HTERT RPE-1 (cell line): ENCODE results near the gene TMEM59.
"Not testable (repeated sequence)": the region's sequence is repeated elsewhere in the genome, so short reads cannot be mapped to it uniquely, and the experiment has no call there.

ENCODE experiments used
- in situ Hi-C: fragments of 300-500 bp; cut with MboI; formaldehyde crosslinking; loops from 4 replicates; pipeline ENCODE4 v1.14.3; 2020; ENCODE audit warnings: low sequenced_read_pairs

TMEM59 gene

DNA sequence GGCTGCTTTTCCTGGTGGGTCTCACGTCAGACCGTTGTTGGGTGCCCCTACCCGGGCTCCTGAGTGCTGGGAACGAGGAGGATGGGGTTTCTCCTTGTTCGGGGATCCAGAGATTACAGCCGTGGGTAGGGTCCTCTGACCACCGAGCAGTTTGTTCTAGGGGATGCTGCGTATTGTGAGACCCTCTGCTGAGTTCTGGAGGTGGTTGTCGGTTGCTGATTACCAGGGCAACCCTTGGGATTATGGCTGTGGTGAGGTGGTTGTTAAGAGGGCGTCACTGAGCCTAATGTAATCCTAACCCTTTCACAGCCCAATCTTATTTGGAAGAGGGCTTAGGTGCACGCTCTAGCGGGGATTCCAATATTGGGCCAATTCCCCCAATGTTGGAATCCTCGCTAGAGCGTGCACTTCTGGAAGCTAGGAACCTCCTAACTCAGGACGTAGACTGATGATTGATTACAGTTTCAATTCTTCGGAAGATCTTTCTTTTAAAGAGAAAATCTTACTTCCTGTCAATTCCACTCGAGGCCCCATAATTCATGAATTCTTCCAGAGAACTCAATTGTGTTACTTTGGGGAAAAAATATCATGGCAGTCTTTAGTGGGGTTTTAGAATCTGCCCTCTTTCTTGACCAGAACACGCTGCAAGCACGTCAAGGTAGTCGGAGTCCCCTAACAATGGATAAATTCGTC lies 887 bp upstream of the TMEM59 start:
- in situ Hi-C loops, result no loop called here

GRCh38 chr1:54052431-54052933 lies 522 bp downstream of the TMEM59 start:
- in situ Hi-C loops, result no loop called here

DNA sequence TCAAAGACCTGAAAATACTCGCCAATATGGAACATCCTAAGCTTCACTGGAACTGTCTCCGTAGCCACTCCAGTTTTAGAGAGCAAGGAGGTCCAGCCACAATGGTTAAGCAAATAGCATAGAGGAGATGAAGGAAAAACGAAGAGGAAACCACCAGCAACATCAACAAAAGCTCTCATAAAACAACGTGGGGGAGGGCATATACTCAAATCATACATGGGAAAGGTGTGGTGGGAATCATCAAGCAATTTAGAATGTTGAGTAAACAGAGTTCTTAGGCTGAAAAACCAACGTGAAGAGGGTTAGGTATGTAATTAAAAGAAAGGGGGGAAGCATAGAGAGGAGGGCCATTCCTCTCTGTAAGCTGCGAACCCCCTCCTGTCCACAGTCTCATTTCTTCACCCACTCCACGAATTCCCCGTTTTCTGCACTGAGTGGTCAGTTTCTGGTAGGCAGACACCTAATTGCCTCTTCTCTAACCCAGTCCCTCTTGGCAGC lies 1.0 kb downstream of the TMEM59 start:
- in situ Hi-C loops, result no loop called here

GRCh38 chr1:54050435-54050834 lies 2.6 kb downstream of the TMEM59 start:
- in situ Hi-C loops, result not testable (repeated sequence)

- in situ Hi-C loops, result no loop called here
Measured at GRCh38 chr1:54047384-54048305, 5.4 kb downstream of the TMEM59 start.

DNA sequence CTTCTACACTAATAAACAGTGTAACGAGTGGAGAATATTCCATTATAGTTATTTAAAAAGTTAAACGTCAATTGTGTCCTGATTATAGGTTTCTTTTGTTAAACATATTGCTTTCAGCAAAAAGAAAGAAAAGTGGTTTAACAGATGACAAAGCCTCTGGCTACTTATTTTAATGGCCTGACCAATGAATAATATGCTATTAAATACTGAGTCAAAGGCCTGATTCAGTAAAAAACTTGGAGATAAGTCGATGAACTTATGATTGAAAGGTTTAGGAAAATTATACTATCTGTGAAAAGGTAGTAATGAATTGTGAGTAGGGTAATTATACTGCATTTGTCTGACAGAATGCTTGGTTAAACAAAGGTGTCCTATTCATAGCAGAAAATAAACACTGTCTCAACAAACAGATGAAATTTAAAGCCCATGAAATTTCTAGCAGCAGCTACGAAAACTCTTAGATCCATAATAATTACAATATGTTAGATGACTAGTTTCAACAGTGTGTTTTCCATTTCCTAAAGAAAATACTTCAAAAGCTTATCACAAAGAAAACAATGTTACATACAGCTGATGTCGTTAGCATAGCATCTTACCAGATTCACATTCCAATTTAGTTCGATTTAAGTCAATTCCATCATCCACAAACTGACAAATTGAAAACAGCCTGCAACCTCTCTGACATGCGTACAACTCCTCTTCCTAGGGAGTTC lies 6.2 kb downstream of the TMEM59 start:
- in situ Hi-C loops, result no loop called here

- in situ Hi-C loops, result no loop called here
Measured at GRCh38 chr1:54045496-54045895, 7.5 kb downstream of the TMEM59 start.

GRCh38 chr1:54041806-54042205 lies 11.2 kb downstream of the TMEM59 start:
- in situ Hi-C loops, result no loop called here

- in situ Hi-C loops, result no loop called here
Measured at GRCh38 chr1:54037476-54037875, 15.5 kb downstream of the TMEM59 start.

DNA sequence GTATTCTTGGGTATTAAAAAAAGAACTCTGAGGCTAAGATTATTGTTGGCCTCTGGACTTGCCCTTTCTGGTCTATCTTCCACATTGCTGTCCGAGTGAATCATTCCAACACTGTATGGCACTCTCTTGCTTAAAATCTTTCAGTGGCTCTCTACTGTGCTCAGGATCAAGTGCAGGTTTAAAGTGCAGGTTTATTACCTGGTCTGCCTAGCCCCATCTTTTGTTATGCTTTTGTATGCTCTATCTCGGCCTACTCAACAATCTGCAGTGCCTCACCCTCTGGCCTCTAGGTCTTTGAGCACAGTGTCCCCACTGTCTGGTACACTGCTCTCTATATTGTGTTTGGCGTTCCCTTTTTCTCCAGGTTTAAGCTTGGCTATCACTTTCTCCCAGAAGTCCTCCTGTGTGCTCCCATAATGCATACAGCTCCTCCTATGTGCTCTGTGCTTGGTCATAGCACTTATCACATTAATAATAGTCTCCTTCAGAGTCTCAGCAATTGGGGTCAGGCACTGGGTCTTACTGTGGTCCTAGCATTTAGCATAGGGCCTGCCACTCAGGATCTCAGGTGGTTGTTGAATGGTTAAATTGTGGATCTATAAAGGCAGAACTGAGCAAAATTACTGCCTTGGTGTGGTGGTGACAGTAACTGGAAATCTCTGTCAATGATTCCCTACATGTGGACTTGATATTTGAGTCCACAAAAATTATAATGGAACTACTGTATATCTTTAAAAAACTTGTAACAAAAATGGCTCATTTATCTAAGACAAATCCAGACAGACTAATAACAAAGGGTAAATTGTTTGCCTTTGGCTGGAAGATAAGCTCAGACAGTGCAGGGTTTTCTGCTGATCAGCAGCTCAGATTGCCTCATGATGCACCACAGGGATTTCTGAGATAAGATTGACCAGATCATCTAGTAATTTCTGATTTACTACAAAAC lies 24.4 kb downstream of the TMEM59 start:
- in situ Hi-C loops, result no loop called here

GRCh38 chr1:54027848-54028247 lies 25.2 kb downstream of the TMEM59 start:
- in situ Hi-C loops, result no loop called here

- in situ Hi-C loops, result not testable (repeated sequence)
Measured at GRCh38 chr1:54024811-54025210, 28.2 kb downstream of the TMEM59 start.

- in situ Hi-C loops, result no loop called here
Measured at GRCh38 chr1:54024358-54024757, 28.6 kb downstream of the TMEM59 start.

DNA sequence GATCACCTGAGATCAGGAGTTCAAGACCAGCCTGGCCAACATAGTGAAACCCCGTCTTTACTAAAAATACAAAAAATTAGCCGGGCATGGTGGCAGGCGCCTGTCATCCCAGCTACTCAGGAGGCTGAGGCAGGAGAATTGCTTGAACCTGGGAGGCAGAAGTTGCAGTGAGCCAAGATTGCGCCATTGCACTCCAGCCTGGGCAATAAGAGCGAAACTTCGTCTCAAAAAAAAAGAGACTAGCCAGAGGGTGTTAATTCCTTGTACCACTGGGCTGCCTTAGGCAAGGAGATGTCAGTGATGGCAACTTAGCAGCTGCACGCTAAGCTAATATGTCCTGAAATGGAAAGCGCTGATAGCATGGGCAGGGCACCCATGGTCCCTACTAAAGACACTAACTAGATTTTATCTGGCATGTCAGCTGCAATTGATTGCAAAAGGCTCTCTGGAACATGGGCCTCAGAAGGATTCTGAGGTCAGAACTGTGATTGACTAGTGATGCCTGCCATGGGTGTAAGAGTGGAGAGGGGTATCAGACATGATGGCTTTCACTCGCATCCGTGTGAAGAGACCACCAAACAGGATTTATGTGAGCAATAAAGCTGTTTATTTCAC lies 33.3 kb downstream of the TMEM59 start:
- in situ Hi-C loops, result not testable (repeated sequence)

- in situ Hi-C loops, result no loop called here
Measured at GRCh38 chr1:54018635-54019034, 34.4 kb downstream of the TMEM59 start.

DNA sequence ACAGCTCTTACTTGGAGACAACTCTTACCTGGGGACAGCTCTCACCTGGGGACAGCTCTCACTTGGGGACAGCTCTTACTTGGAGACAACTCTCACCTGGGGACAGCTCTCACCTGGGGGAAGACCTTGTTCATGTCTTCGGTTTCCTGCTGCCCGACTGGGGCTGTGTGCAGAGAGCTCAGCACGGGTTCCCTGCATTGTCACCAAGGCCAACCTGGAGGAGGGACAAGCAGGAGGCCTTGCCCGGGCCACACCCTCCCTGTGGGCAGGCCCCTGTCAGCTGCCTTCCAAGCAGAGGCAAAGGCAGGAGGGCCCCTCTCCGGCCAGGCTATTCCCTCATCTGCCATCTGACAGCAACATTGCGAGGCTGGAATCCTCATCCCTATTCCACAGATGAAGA lies 35.0 kb downstream of the TMEM59 start, which contains the start of gene LDLRAD1:
Gene LDLRAD1 (minus strand): TSS at position 208 of the 400 bp plus-strand sequence. CDS start 74 bp downstream, at position 134.
- in situ Hi-C loops, result no loop called here

DNA sequence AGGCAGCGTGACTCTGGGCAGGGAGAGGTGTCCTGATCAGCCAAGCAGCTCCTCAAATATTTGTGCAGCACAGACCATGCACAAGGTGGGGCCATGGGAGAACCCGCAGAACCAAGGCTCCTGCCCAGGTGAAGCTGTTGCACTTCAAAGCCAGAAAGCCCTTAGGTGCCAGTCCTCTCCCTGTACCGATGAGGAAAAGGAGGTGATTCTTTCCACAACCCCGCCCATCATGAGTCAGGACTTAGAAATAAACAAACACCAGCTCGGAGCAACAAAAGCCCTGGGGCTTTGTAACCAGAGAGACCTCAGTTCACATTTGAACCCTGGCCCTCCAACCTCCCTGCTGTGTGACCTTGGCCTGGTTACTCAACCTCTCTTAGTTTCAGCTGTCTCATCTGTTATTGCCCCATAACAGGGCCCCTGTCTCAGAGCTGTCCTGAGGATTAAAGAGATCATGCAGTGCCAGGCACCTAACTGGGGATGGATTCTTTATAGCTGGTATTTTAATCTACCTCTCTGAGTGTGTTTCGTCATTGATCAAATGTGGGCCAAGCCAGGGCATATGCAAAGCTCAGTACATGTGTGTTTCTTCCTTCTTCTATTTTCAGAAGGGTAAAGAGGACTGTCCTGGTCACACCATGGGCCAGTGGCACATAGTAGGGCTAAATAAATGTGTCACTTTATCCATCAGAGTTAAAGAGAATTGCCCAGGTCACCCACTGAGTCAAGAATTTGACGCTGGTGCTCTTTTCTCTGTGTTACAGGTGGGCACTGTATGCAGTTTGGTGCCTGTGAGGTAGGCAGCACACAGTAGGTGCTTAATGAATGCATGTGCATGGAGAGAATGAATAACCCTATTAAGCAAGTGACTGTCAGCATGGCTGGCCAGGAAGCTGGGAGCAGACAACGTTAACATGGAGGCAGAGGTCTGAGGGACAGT lies 36.4 kb downstream of the TMEM59 start:
- in situ Hi-C loops, result no loop called here

- in situ Hi-C loops, result no loop called here
Measured at GRCh38 chr1:54014009-54014629, 38.9 kb downstream of the TMEM59 start.
